ENCODE data around the gene FAM13A. TPM values are rescaled to one million over a fixed set of nuclear protein-coding genes. Genes with fewer than 3 reads are reported as not detected.

The FAM13A gene
- total and polyA plus RNA-seq, 10 of the 15 experiments (the other 5 are each of a cell fraction or from before 2014, with no cell fraction given), result 0.05 to 1.8 (median 0.27) TPM; not detected in 1

- TF ChIP-seq ETV6 (conservative IDR thresholded peaks at IDR 0.05 in 1 of 2, IDR thresholded peaks at IDR 0.05 in 1 of 2; ENCODE audit: borderline replicate concordance in 1 of 2, low read depth in 1 of 2), result no peak
These were observed 298.7 kb downstream of the FAM13A start (continued) for GRCh38 chr4:88758264-88758663.

DNA sequence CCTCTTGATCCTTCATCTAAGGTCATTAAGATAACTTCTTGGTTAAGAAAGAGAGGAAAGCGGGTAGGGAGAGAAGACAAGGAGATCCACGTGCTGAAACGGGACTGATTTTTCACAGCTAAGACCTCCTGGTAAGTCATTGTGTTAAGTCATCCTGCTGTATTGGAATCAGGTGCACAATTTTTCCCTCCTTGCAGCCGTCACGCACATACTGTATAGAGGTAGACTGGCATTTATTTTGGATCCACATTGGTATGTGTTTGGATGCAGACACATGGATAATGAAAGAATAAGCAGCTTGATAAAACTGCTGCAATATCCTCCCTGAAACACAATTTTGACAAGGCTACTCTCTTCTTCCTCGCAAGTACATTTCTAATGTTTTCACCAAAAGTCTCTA is 299.2 kb downstream of the FAM13A start:
- Histone ChIP-seq H3K79me2 (ENCODE audit: control insufficient read depth, insufficient read depth, low read length) (no peaks in the 10 kb centered on the region), H3K36me3 (ENCODE audit: control insufficient read depth in 2 of 2, insufficient read depth in 2 of 2, low read length in 1 of 2) (no peaks in the 10 kb centered on the region), H2AFZ (ENCODE audit: control insufficient read depth, low read depth, low read length) (no peak overlapping the region), H3K4me2 (ENCODE audit: control insufficient read depth, insufficient read depth) (no peak overlapping the region), H4K20me1 (ENCODE audit: control insufficient read depth, insufficient read depth) (no peaks in the 10 kb centered on the region), H3K27ac (ENCODE audit: control insufficient read depth, insufficient read depth) (no peak overlapping the region), H3K4me3 (no peak overlapping the region), H3K4me1 (ENCODE audit: control insufficient read depth, insufficient read depth, low read length) (no peaks in the 10 kb centered on the region), H3K27me3 (replicated peaks in 1 of 2; ENCODE audit: control insufficient read depth in 2 of 2, insufficient read depth in 2 of 2, low read length in 1 of 2) (no peaks in the 10 kb centered on the region; a peak in 2 of 4 replicates), H3K9me3 (replicated peaks; ENCODE audit: control insufficient read depth, insufficient read depth, low read length) (no peaks in the 10 kb centered on the region), H3K9ac (ENCODE audit: control insufficient read depth, insufficient read depth, low read length) (no peak overlapping the region)
- WGBS (ENCODE audit: insufficient coverage, insufficient replicate concordance, low lambda C conversion rate, missing lambda C conversion rate), result 67% methylated on average over 6 of the region's 6 CpGs
- CTCF ChIA-PET, result no interaction called here
- in situ Hi-C loops (cut with MboI) (no loop called here), intact Hi-C loops (cut with micrococcal nuclease; ENCODE audit: unreplicated experiment) (no loop called here)
- DNase-seq (ENCODE audit: low read depth, low spot score) (no peak), ATAC-seq (no peak), FAIRE-seq (no peak)
- BruUV-seq (replicated peaks), result no TSS peak
- SMC1A ChIA-PET (ENCODE audit: uncharacterized antibody, unreplicated experiment), result interaction anchor here (2.1 kb wide), 1 partner anchor 15 kb away, joined by 6 read pairs; no protein-coding TSS in a partner anchor
- POLR2A ChIA-PET, result no interaction called here
- RAD21 ChIA-PET (ENCODE audit: unreplicated experiment), result no interaction called here
- TF ChIP-seq CHD1 (IDR thresholded peaks at IDR 0.05; ENCODE audit: low read depth, low read length) (no peak), DPF2 (IDR thresholded peaks at IDR 0.05) (no peak), GABPA (IDR thresholded peaks at IDR 0.05; ENCODE audit: low read depth) (no peak), CHD4 (IDR thresholded peaks at IDR 0.05) (no peak), PKNOX1 (IDR thresholded peaks at IDR 0.05) (no peak), CUX1 (IDR thresholded peaks at IDR 0.05; ENCODE audit: insufficient replicate concordance, low read depth, low read length) (no peak), ESRRA (IDR thresholded peaks at IDR 0.05; ENCODE audit: low read length) (no peak), TCF7 (IDR thresholded peaks at IDR 0.05; ENCODE audit: borderline replicate concordance) (no peak), YY1 (IDR thresholded peaks at IDR 0.05; ENCODE audit: low read depth, low read length) (no peak), NBN (IDR thresholded peaks at IDR 0.05) (no peak), CHD2 (IDR thresholded peaks at IDR 0.05; ENCODE audit: borderline replicate concordance, low read depth, low read length) (no peak), FOXM1 (IDR thresholded peaks at IDR 0.05; ENCODE audit: low read depth, low read length) (no peak)
- TF ChIP-seq, protein P1, sequence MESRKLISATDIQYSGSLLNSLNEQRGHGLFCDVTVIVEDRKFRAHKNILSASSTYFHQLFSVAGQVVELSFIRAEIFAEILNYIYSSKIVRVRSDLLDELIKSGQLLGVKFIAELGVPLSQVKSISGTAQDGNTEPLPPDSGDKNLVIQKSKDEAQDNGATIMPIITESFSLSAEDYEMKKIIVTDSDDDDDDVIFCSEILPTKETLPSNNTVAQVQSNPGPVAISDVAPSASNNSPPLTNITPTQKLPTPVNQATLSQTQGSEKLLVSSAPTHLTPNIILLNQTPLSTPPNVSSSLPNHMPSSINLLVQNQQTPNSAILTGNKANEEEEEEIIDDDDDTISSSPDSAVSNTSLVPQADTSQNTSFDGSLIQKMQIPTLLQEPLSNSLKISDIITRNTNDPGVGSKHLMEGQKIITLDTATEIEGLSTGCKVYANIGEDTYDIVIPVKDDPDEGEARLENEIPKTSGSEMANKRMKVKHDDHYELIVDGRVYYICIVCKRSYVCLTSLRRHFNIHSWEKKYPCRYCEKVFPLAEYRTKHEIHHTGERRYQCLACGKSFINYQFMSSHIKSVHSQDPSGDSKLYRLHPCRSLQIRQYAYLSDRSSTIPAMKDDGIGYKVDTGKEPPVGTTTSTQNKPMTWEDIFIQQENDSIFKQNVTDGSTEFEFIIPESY (IDR thresholded peaks at IDR 0.05), result no peak

All from GM12878 (cell line).